Measurements from ENCODE around the gene C2orf78.

Gene C2orf78

GRCh38 chr2:73821669-73822068, 37.7 kb downstream of the C2orf78 start:
- DNase-seq (ENCODE audit: low read depth): no peak
- H3K4me3 ChIP-seq (ENCODE audit: control insufficient read depth, low read depth, low read length): no peak overlapping the region
- no peak for TF ChIP-seq CTCF (conservative IDR thresholded peaks at IDR 0.05; ENCODE audit: control insufficient read depth, insufficient read depth, low read depth, low read length)

- H3K4me3 ChIP-seq (ENCODE audit: control insufficient read depth, low read depth, low read length): no peak overlapping the region
- DNase-seq (ENCODE audit: low read depth): no peak
- no peak for TF ChIP-seq CTCF (conservative IDR thresholded peaks at IDR 0.05; ENCODE audit: control insufficient read depth, insufficient read depth, low read depth, low read length)
These were observed 38.3 kb downstream of the C2orf78 start for GRCh38 chr2:73822276-73822675.

GRCh38 chr2:73822991-73823390, 39.0 kb downstream of the C2orf78 start:
- no peak for DNase-seq (ENCODE audit: low read depth)
- no peak overlapping the region for H3K4me3 ChIP-seq (ENCODE audit: control insufficient read depth, low read depth, low read length)
- TF ChIP-seq CTCF (conservative IDR thresholded peaks at IDR 0.05; ENCODE audit: control insufficient read depth, insufficient read depth, low read depth, low read length): no peak

- no peak overlapping the region for H3K4me3 ChIP-seq (ENCODE audit: control insufficient read depth, low read depth, low read length)
- TF ChIP-seq CTCF (conservative IDR thresholded peaks at IDR 0.05; ENCODE audit: control insufficient read depth, insufficient read depth, low read depth, low read length): no peak
- no peak for DNase-seq (ENCODE audit: low read depth)
These were observed 39.4 kb downstream of the C2orf78 start for GRCh38 chr2:73823416-73823815.

- DNase-seq (ENCODE audit: low read depth): peak; percentile 92
- H3K4me3 ChIP-seq (ENCODE audit: control insufficient read depth, low read depth, low read length): no peak overlapping the region
- TF ChIP-seq CTCF (conservative IDR thresholded peaks at IDR 0.05; ENCODE audit: control insufficient read depth, insufficient read depth, low read depth, low read length): peak; percentile 89
These were observed 40.0 kb downstream of the C2orf78 start for GRCh38 chr2:73823916-73824523.

GRCh38 chr2:73825408-73825807, 41.4 kb downstream of the C2orf78 start:
- TF ChIP-seq CTCF (conservative IDR thresholded peaks at IDR 0.05; ENCODE audit: control insufficient read depth, insufficient read depth, low read depth, low read length): no peak
- no peak overlapping the region for H3K4me3 ChIP-seq (ENCODE audit: control insufficient read depth, low read depth, low read length)

GRCh38 chr2:73827018-73827417, 43.0 kb downstream of the C2orf78 start:
- TF ChIP-seq CTCF (conservative IDR thresholded peaks at IDR 0.05; ENCODE audit: control insufficient read depth, insufficient read depth, low read depth, low read length): peak; percentile 70
- H3K4me3 ChIP-seq (ENCODE audit: control insufficient read depth, low read depth, low read length): no peak overlapping the region
- DNase-seq (ENCODE audit: low read depth): peak; percentile 69

More at GRCh38 chr2:73825408-73825807, 41.4 kb downstream of the C2orf78 start:
- DNase-seq (ENCODE audit: low read depth): peak; percentile 21
